K562 (cell line): ENCODE results near the gene HNRNPLL. TPM values are rescaled to one million over a fixed set of nuclear protein-coding genes. Genes with fewer than 3 reads are reported as not detected.

Source experiments
- CCAR2 ChIP-seq: fragments of 200-400 bp; formaldehyde crosslinking; IDR thresholded peaks from 2 replicates; pipeline ENCODE4 v1.6.1; 2017; ENCODE audit warnings: mild to moderate bottlenecking, low read depth, low read length
- CGGBP1 ChIP-seq: fragments of 250-450 bp; sonication (Bioruptor Pico); IDR thresholded peaks from 2 replicates; pipeline ENCODE4 v1.9.0; 2021; ENCODE audit warnings: mild to moderate bottlenecking
- FOXJ2 ChIP-seq: fragments of 200-800 bp; sonication (Bioruptor generic); IDR thresholded peaks from 2 replicates; pipeline ENCODE4 v1.6.1; 2016; ENCODE audit warnings: missing genetic modification characterization, missing compliant biosample characterization
- HMGN3 ChIP-seq: IDR thresholded peaks from 2 replicates; pipeline ENCODE4 v1.6.1; 2011; ENCODE audit warnings: borderline replicate concordance, low read depth, mild to moderate bottlenecking, mixed read lengths, low read length; ENCODE audit not compliant: insufficient read length; ENCODE audit errors: extremely low read depth
- IRF2 ChIP-seq: sonication (generic); formaldehyde crosslinking; IDR thresholded peaks from 2 replicates; pipeline ENCODE4 v1.8.1; 2022; ENCODE audit warnings: mild to moderate bottlenecking, missing genetic modification reagents
- JUND ChIP-seq, 2 experiments: IDR thresholded peaks; 2 replicates in 1 of 2; 3 replicates in 1 of 2; pipeline ENCODE4 v1.6.1; 2011; ENCODE audit warnings: borderline replicate concordance in 2 of 2, low read depth in 2 of 2, low read length in 2 of 2, improper control_type of control experiment in 1 of 2, missing biosample characterization in 1 of 2, missing genetic modification characterization in 1 of 2, missing genetic modification reagents in 1 of 2
- KAT2B ChIP-seq: IDR thresholded peaks from one replicate; pipeline ENCODE4 v1.6.1; 2012; ENCODE audit warnings: low read depth, mild to moderate bottlenecking, control low read depth, inconsistent platforms, low read length, moderate library complexity
- MEF2D ChIP-seq: conservative IDR thresholded peaks from 2 replicates; pipeline ENCODE4 v1.6.1; 2016; ENCODE audit warnings: low read depth, missing genetic modification characterization, missing compliant biosample characterization
- PATZ1 ChIP-seq: fragments of 250-450 bp; sonication (Bioruptor Pico); IDR thresholded peaks from 2 replicates; pipeline ENCODE4 v1.5.0; 2020; ENCODE audit warnings: mild to moderate bottlenecking, borderline replicate concordance
- POLR2AphosphoS2 ChIP-seq: IDR thresholded peaks from 2 replicates; pipeline ENCODE4 v1.6.1; 2012; ENCODE audit warnings: low read length, improper control_type of control experiment
- SMAD4 ChIP-seq: fragments of 250-450 bp; sonication (Bioruptor Pico); conservative IDR thresholded peaks from 2 replicates; pipeline ENCODE4 v1.8.0; 2021; ENCODE audit warnings: inconsistent platforms, mild to moderate bottlenecking, moderate library complexity
- SPI1 ChIP-seq: IDR thresholded peaks from 2 replicates; pipeline ENCODE4 v1.6.1; 2011; ENCODE audit warnings: low read depth, low read length, control low read depth, borderline replicate concordance
- TBL1XR1 ChIP-seq, 2 experiments: IDR thresholded peaks; 2 replicates each; pipeline ENCODE4 v1.6.1; 2012; ENCODE audit warnings: improper control_type of control experiment in 2 of 2, low read length in 2 of 2, mild to moderate bottlenecking in 1 of 2
- TRIM25 ChIP-seq: fragments of 450-650 bp; IDR thresholded peaks from 2 replicates; pipeline ENCODE4 v1.7.0; 2016; ENCODE audit warnings: borderline replicate concordance
- WHSC1 ChIP-seq: IDR thresholded peaks from one replicate; pipeline ENCODE4 v1.6.1; 2012; ENCODE audit warnings: low read length, control low read depth, inconsistent platforms
- XRCC5 ChIP-seq: fragments of 200-400 bp; formaldehyde crosslinking; IDR thresholded peaks from 2 replicates; pipeline ENCODE4 v1.6.1; 2017; ENCODE audit warnings: low read depth, mild to moderate bottlenecking, low read length
- ZBTB26 ChIP-seq: fragments of 450-650 bp; formaldehyde crosslinking; IDR thresholded peaks from 2 replicates; pipeline ENCODE4 v1.4.0; 2022; ENCODE audit warnings: missing genetic modification characterization
- ZNF436 ChIP-seq: fragments of 250-450, 450-650 bp; sonication (Bioruptor Pico); formaldehyde crosslinking; IDR thresholded peaks from 2 replicates; pipeline ENCODE4 v1.7.0; 2020; ENCODE audit warnings: mild to moderate bottlenecking
- polyA plus RNA-seq, 8 experiments: library from polyadenylated mRNA; depleted of rRNA in 4 of 8; stranded (reverse) in 5 of 8; unstranded in 3 of 8; fragments of >200 nt; fragmentation: Nextera tagmentation in 2 of 8; fragmentation: Illumina TruSeq in 1 of 8; extraction: Ambion mirVana in 2 of 8; extraction: Trizol in 1 of 8; gene quantifications; 2 replicates each; pipeline versions ENCODE4 v1.2.1 to v1.2.3, GENCODE V29; 2011 to 2014; ENCODE audit warnings: inconsistent platforms in 1 of 8, missing spikeins in 1 of 8
- total RNA-seq, 7 experiments: library from RNA; depleted of rRNA in 6 of 7; stranded (reverse); fragments of >200 nt in 6 of 7; fragmentation: Illumina TruSeq in 2 of 7; extraction: Trizol in 2 of 7; gene quantifications; 2 replicates each; pipeline versions ENCODE4 v1.2.1 to v1.2.3, GENCODE V29; 2011 to 2021; ENCODE audit warnings: low replicate concordance in 1 of 7

HNRNPLL gene
- total and polyA plus RNA-seq, 9 of the 15 experiments (the other 6 are each of a cell fraction or from before 2014, with no cell fraction given) = 19.8 to 135 (median 57.8) TPM

GRCh38 chr2:38602732-38603401 is at the start of gene HNRNPLL (continued):
- TF ChIP-seq TBL1XR1 (IDR thresholded peaks at IDR 0.05; ENCODE audit: low read length in 2 of 2) = peak in 1 of 2 experiments; percentile 67; a peak in 2 of 4 replicates
- TF ChIP-seq XRCC5 = 0 out of 2 replicates have a peak, but pooled peaks have one; percentile 12
- 0 out of 2 replicates have a peak, but pooled peaks have one; percentile 3 for TF ChIP-seq SPI1
- TF ChIP-seq KAT2B = no peak
- no peak for TF ChIP-seq ZBTB26 (CRISPR knock-in tag)
- TF ChIP-seq ZNF436 (CRISPR knock-in tag) = no peak
- peak; percentile 87; the same call in 1 of the 2 replicates for TF ChIP-seq POLR2AphosphoS2
- TF ChIP-seq TRIM25 = no peak
- TF ChIP-seq FOXJ2 = no peak
- TF ChIP-seq WHSC1 = no peak
- TF ChIP-seq SMAD4 (CRISPR knock-in tag) = peak; percentile 46; the same call in 1 of the 2 replicates
- peak; percentile 95 for TF ChIP-seq HMGN3
- no peak for TF ChIP-seq IRF2 (CRISPR knock-in tag)
- TF ChIP-seq JUND (IDR thresholded peaks at IDR 0.05; ENCODE audit: borderline replicate concordance, low read depth, low read length) = peak; percentile 59
- TF ChIP-seq JUND (tag; IDR thresholded peaks at IDR 0.05; ENCODE audit: borderline replicate concordance, low read depth, low read length) = peak; percentile 47; the same call in 1 of the 3 replicates
- no peak for TF ChIP-seq PATZ1 (CRISPR knock-in tag)
- no peak for TF ChIP-seq MEF2D (tag)
- peak; percentile 59 for TF ChIP-seq CGGBP1 (CRISPR knock-in tag)
- no peak for TF ChIP-seq CCAR2
